ENCODE results near the gene TPCN1. TPM values are rescaled to one million over a fixed set of nuclear protein-coding genes. Genes with fewer than 3 reads are reported as not detected.

Gene TPCN1
- total and polyA plus RNA-seq, 2 experiments from 2014 or later, result 14.4 to 16.2 TPM

GRCh38 chr12:113234483-113234882, 13.2 kb downstream of the TPCN1 start (continued):
- TF ChIP-seq, protein P1, sequence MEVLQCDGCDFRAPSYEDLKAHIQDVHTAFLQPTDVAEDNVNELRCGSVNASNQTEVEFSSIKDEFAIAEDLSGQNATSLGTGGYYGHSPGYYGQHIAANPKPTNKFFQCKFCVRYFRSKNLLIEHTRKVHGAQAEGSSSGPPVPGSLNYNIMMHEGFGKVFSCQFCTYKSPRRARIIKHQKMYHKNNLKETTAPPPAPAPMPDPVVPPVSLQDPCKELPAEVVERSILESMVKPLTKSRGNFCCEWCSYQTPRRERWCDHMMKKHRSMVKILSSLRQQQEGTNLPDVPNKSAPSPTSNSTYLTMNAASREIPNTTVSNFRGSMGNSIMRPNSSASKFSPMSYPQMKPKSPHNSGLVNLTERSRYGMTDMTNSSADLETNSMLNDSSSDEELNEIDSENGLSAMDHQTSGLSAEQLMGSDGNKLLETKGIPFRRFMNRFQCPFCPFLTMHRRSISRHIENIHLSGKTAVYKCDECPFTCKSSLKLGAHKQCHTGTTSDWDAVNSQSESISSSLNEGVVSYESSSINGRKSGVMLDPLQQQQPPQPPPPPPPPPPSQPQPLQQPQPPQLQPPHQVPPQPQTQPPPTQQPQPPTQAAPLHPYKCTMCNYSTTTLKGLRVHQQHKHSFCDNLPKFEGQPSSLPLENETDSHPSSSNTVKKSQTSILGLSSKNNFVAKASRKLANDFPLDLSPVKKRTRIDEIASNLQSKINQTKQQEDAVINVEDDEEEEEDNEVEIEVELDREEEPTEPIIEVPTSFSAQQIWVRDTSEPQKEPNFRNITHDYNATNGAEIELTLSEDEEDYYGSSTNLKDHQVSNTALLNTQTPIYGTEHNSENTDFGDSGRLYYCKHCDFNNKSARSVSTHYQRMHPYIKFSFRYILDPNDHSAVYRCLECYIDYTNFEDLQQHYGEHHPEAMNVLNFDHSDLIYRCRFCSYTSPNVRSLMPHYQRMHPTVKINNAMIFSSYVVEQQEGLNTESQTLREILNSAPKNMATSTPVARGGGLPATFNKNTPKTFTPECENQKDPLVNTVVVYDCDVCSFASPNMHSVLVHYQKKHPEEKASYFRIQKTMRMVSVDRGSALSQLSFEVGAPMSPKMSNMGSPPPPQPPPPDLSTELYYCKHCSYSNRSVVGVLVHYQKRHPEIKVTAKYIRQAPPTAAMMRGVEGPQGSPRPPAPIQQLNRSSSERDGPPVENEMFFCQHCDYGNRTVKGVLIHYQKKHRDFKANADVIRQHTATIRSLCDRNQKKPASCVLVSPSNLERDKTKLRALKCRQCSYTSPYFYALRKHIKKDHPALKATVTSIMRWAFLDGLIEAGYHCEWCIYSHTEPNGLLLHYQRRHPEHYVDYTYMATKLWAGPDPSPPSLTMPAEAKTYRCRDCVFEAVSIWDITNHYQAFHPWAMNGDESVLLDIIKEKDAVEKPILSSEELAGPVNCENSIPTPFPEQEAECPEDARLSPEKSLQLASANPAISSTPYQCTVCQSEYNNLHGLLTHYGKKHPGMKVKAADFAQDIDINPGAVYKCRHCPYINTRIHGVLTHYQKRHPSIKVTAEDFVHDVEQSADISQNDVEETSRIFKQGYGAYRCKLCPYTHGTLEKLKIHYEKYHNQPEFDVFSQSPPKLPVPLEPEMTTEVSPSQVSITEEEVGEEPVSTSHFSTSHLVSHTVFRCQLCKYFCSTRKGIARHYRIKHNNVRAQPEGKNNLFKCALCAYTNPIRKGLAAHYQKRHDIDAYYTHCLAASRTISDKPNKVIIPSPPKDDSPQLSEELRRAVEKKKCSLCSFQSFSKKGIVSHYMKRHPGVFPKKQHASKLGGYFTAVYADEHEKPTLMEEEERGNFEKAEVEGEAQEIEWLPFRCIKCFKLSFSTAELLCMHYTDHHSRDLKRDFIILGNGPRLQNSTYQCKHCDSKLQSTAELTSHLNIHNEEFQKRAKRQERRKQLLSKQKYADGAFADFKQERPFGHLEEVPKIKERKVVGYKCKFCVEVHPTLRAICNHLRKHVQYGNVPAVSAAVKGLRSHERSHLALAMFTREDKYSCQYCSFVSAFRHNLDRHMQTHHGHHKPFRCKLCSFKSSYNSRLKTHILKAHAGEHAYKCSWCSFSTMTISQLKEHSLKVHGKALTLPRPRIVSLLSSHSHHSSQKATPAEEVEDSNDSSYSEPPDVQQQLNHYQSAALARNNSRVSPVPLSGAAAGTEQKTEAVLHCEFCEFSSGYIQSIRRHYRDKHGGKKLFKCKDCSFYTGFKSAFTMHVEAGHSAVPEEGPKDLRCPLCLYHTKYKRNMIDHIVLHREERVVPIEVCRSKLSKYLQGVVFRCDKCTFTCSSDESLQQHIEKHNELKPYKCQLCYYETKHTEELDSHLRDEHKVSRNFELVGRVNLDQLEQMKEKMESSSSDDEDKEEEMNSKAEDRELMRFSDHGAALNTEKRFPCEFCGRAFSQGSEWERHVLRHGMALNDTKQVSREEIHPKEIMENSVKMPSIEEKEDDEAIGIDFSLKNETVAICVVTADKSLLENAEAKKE (CRISPR knock-in tag; IDR thresholded peaks at IDR 0.05), result no peak
- TF ChIP-seq EZH2 (IDR thresholded peaks at IDR 0.05; ENCODE audit: low read depth, unreplicated experiment) (no peak), JUNB (IDR thresholded peaks at IDR 0.05; ENCODE audit: unreplicated experiment) (no peak), CREB1 (CRISPR knock-in tag; IDR thresholded peaks at IDR 0.05; ENCODE audit: low read depth) (no peak)

DNA sequence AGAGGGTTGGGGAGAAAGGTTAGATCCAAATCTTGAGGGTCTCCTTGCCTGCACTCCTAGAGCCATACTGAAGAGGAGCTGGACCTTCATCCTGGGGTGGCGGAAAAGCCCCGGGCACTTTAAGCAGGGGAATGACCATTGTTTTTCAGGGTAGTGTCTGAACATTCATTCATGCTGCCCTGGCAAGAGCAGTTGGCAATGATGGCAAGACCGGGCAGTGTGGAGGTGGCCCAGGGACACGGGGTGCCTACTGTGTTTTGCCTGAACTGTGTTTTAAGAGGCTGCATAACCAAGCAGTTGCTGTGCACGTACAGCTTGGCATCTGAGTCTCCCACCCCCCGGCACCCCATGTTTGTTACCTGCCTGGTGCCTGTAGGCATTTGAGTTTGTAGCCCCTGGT, 14.7 kb downstream of the TPCN1 start:
- Mint-ChIP-seq H3K4me1 (peaks cover 44% of the 10 kb centered on the region), H3K4me3 (no peak overlapping the region), H3K9me3 (no peaks in the 10 kb centered on the region; the same call in 2 of the 3 replicates), H3K27me3 (ENCODE audit: insufficient read depth, low read depth, poor library complexity) (peaks cover 8% of the 10 kb centered on the region), H3K36me3 (ENCODE audit: low read depth) (peaks cover 29% of the 10 kb centered on the region), H3K27ac (no peak overlapping the region)
- peaks cover 4% of the 10 kb centered on the region; the same call in 1 of the 2 replicates for H3K36me3 ChIP-seq (ENCODE audit: insufficient read depth)
- no peak overlapping the region for H2AFZ ChIP-seq
- no peak overlapping the region for H3K4me2 ChIP-seq
- DNase-seq (ENCODE audit: low spot score) (no peak), ATAC-seq (no peak)
- no peaks in the 10 kb centered on the region for H3F3A ChIP-seq (replicated peaks; ENCODE audit: low read depth)
- no peaks in the 10 kb centered on the region for H4K20me1 ChIP-seq (replicated peaks; ENCODE audit: insufficient read depth)
- H3K79me2 ChIP-seq (replicated peaks; ENCODE audit: insufficient read depth), result no peaks in the 10 kb centered on the region
- no peak overlapping the region for H3K27ac ChIP-seq (ENCODE audit: low read depth)
- H3K27me3 ChIP-seq (ENCODE audit: insufficient read depth), result no peaks in the 10 kb centered on the region
- H3K4me3 ChIP-seq, result no peak overlapping the region
- no peaks in the 10 kb centered on the region for H3K9me2 ChIP-seq (ENCODE audit: insufficient read depth)
- H3K4me1 ChIP-seq (ENCODE audit: insufficient read depth), result peaks cover 15% of the 10 kb centered on the region
- no peak for TF ChIP-seq NANOG (IDR thresholded peaks at IDR 0.05; ENCODE audit: borderline replicate concordance)
- TF ChIP-seq JUNB (IDR thresholded peaks at IDR 0.05; ENCODE audit: unreplicated experiment), result no peak
- TF ChIP-seq POLR2AphosphoS5 (IDR thresholded peaks at IDR 0.05; ENCODE audit: low read depth), result no peak
- TF ChIP-seq EZH2phosphoT487 (IDR thresholded peaks at IDR 0.05; ENCODE audit: unreplicated experiment), result no peak
- no peak for TF ChIP-seq ETS1 (IDR thresholded peaks at IDR 0.05)
- TF ChIP-seq CREB1 (CRISPR knock-in tag; IDR thresholded peaks at IDR 0.05; ENCODE audit: low read depth), result no peak
- TF ChIP-seq, protein P2, sequence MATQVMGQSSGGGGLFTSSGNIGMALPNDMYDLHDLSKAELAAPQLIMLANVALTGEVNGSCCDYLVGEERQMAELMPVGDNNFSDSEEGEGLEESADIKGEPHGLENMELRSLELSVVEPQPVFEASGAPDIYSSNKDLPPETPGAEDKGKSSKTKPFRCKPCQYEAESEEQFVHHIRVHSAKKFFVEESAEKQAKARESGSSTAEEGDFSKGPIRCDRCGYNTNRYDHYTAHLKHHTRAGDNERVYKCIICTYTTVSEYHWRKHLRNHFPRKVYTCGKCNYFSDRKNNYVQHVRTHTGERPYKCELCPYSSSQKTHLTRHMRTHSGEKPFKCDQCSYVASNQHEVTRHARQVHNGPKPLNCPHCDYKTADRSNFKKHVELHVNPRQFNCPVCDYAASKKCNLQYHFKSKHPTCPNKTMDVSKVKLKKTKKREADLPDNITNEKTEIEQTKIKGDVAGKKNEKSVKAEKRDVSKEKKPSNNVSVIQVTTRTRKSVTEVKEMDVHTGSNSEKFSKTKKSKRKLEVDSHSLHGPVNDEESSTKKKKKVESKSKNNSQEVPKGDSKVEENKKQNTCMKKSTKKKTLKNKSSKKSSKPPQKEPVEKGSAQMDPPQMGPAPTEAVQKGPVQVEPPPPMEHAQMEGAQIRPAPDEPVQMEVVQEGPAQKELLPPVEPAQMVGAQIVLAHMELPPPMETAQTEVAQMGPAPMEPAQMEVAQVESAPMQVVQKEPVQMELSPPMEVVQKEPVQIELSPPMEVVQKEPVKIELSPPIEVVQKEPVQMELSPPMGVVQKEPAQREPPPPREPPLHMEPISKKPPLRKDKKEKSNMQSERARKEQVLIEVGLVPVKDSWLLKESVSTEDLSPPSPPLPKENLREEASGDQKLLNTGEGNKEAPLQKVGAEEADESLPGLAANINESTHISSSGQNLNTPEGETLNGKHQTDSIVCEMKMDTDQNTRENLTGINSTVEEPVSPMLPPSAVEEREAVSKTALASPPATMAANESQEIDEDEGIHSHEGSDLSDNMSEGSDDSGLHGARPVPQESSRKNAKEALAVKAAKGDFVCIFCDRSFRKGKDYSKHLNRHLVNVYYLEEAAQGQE (IDR thresholded peaks at IDR 0.05; ENCODE audit: unreplicated experiment), result no peak
- TF ChIP-seq STAT1 (IDR thresholded peaks at IDR 0.05; ENCODE audit: unreplicated experiment), result no peak
- no peak for TF ChIP-seq ZNF331 (CRISPR knock-in tag; IDR thresholded peaks at IDR 0.05; ENCODE audit: low read depth)
